Gastrocnemius medialis (tissue), 4 donors: ENCODE measurements around the gene ZBTB16. TPM values are rescaled to one million over a fixed set of nuclear protein-coding genes. Genes with fewer than 3 reads are reported as not detected.

Experiments used
- ATAC-seq, 2 donors: fragments of 150-250 bp; one replicate each; pipeline ENCODE4 v1.9.1; 2016
- DNase-seq, 2 donors: peaks; one replicate each; pipeline ENCODE4 v3.0.0-alpha.2; 2019
- H3K27ac ChIP-seq, 4 donors: fragments of 200-600 bp; sonication (generic); 1 replicate in 1 of 4; 2 replicates in 3 of 4; pipeline ENCODE4 v1.5.1; 2016 to 2018; ENCODE audit warnings: mild to moderate bottlenecking in 2 of 4, moderate library complexity in 1 of 4
- H3K27me3 ChIP-seq, 3 donors: fragments of 200-600 bp; sonication (generic) in 2 of 3; 1 replicate in 1 of 3; 2 replicates in 2 of 3; pipeline versions ENCODE4 v1.5.1 to v1.6.0; 2016 to 2019; ENCODE audit warnings: mild to moderate bottlenecking in 1 of 3, moderate library complexity in 1 of 3
- H3K36me3 ChIP-seq, 2 donors: fragments of 200-600 bp; sonication (generic) in 1 of 2; one replicate each; pipeline ENCODE4 v1.5.1; 2017 to 2018
- H3K4me1 ChIP-seq, 2 donors: fragments of 200-600 bp; sonication (generic) in 1 of 2; one replicate each; pipeline ENCODE4 v1.5.1; 2016 to 2017; ENCODE audit warnings: mild to moderate bottlenecking in 2 of 2
- H3K4me3 ChIP-seq, 4 donors: fragments of 200-600 bp; sonication (generic) in 3 of 4; 1 replicate in 1 of 4; 2 replicates in 3 of 4; pipeline ENCODE4 v1.5.1; 2016 to 2019; ENCODE audit warnings: mild to moderate bottlenecking in 2 of 4
- H3K9me3 ChIP-seq, 3 donors: fragments of 200-600 bp; sonication (generic) in 2 of 3; 1 replicate in 1 of 3; 2 replicates in 2 of 3; pipeline ENCODE4 v1.5.1; 2016 to 2019
- POLR2A ChIP-seq, 2 donors: fragments of 450-650 bp; IDR thresholded peaks; one replicate each; pipeline ENCODE4 v1.6.1; 2017; ENCODE audit warnings: antibody characterized with exemption in 2 of 2, mild to moderate bottlenecking in 2 of 2, moderate library complexity in 2 of 2
- in situ Hi-C, 4 donors: fragments of 200-750 bp; cut with MboI; loops; one replicate each; pipeline versions ENCODE4 v1.15.0 to v1.8.0; 2017; ENCODE audit warnings: low sequenced_read_pairs in 4 of 4
- intact Hi-C: fragments of 100-400 bp; cut with DNase I; formaldehyde crosslinking; loops from one replicate; pipeline ENCODE4 v1.15.1; 2023; ENCODE audit warnings: low total_unique reads
- total RNA-seq, 4 donors: library from RNA; depleted of rRNA; stranded (reverse); fragments of >200 nt; gene quantifications; one replicate each; pipeline versions ENCODE4 v1.1.0 to v1.2.3, GENCODE V29; 2016
- TF ChIP-seq, protein P1 (sequence below), 5 experiments: fragments of 450-650 bp in 3 of 5; fragments of 200-600 bp in 2 of 5; sonication (generic) in 2 of 5; IDR thresholded peaks in 4 of 5; conservative IDR thresholded peaks in 1 of 5; 1 replicate in 4 of 5; 2 replicates in 1 of 5; pipeline ENCODE4 v1.5.1; 2016 to 2019; ENCODE audit warnings: antibody characterized with exemption in 5 of 5, mild to moderate bottlenecking in 3 of 5, moderate library complexity in 3 of 5

The ZBTB16 gene
- total RNA-seq, 4 donors from 2014 or later = 156 to 250 (median 196) TPM

DNA sequence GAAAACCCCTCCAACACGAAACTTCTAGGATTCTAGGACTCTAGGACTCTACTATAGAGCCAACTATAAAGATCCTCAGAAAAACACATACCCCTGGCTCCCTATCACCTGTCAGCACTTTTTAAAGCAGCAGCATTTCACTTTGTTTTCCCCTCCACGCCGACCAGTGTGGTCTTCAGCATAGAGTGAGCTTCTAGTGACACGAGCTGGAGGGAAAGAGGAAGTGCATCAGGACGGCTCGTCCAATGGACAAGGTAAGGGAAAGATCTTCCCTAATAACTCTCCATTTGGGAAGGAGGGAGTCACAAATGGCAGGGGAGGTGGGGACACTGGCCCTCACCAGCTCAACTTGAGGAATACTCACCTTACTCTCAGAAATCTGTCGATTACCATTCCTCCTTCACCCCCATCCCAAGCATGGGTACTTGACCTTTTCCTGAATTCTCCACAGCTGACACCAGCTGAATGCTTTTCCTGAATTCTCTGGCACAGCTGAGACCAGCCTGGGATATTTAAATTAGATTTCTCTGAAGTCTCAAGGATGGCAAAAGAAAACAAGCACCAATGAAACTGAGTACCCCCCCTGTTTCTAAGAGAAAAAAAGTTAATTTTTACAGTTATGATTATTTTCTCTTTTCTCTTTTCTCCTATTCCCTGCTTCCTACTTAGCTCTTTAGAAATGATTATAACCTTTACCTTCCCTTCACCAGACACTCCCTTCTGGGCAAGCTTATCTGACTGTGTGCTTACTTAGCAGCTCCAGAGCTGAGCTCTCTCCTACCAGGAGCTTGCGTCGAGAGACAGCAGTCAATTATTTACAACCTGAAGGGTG, 203.4 kb downstream of the ZBTB16 start:
- no peak for ATAC-seq
- intact Hi-C loops (loop anchor here (1.0 to 5.0 kb wide), 3 partner anchors 227 to 366 kb away; no protein-coding TSS in a partner anchor), in situ Hi-C loops (loop anchor here (5.0 to 25.0 kb wide), 4 partner anchors 226 to 376 kb away; partner anchors contain the start of gene USP28 (in 1 of the 4))
- no peaks in the 10 kb centered on the region for H3K9me3 ChIP-seq
- H3K27ac ChIP-seq = peak overlapping the region in 3 of 4 donors; percentile 44 to 98 (median 93)
- H3K4me1 ChIP-seq = peaks cover 27 to 38% of the 10 kb centered on the region in 2 donors
- DNase-seq = peak in 1 of 2 donors; percentile 44
- H3K4me3 ChIP-seq = no peak overlapping the region
- TF ChIP-seq POLR2A (IDR thresholded peaks at IDR 0.05) = peak in 1 of 2 donors; percentile 8
- TF ChIP-seq, protein P1, sequence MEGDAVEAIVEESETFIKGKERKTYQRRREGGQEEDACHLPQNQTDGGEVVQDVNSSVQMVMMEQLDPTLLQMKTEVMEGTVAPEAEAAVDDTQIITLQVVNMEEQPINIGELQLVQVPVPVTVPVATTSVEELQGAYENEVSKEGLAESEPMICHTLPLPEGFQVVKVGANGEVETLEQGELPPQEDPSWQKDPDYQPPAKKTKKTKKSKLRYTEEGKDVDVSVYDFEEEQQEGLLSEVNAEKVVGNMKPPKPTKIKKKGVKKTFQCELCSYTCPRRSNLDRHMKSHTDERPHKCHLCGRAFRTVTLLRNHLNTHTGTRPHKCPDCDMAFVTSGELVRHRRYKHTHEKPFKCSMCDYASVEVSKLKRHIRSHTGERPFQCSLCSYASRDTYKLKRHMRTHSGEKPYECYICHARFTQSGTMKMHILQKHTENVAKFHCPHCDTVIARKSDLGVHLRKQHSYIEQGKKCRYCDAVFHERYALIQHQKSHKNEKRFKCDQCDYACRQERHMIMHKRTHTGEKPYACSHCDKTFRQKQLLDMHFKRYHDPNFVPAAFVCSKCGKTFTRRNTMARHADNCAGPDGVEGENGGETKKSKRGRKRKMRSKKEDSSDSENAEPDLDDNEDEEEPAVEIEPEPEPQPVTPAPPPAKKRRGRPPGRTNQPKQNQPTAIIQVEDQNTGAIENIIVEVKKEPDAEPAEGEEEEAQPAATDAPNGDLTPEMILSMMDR (IDR thresholded peaks at IDR 0.05 in 4 of 5, conservative IDR thresholded peaks at IDR 0.05 in 1 of 5) = peak; percentile 31 to 66 (median 41)
- no peaks in the 10 kb centered on the region for H3K36me3 ChIP-seq
- H3K27me3 ChIP-seq = no peaks in the 10 kb centered on the region

DNA sequence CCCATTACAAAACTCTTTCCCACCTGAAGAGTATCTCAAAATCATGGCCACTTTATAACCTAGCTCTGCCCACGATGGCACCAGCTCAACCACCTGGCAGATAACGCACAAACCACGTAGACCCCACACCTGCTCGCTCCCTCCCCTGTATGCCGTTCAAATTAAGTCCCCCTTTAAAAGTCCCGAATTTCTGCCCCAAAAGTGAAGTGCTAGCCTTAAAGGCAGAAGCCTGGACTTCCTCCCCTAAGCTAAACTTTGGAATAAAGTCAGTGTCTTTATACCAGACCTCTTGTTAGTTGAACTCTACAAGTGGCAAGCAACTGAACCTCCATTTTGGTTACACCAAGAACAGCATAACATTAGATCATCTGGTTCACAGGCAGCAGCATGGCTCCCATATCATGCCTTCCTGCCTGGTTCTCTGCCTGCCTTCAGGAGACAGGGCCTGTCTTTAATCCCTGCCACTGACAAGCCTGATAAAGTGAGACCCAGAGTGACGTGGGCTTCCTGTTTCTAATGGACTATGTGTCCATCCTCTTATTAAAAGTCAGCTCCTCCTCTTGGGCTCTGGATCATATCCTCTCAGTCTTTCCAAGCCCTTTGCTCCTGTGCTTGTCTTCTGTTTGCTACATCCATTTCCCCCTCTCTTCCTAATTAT, 204.1 kb downstream of the ZBTB16 start:
- intact Hi-C loops (loop anchor here (5.0 kb wide), 2 partner anchors 266 to 366 kb away; no protein-coding TSS in a partner anchor), in situ Hi-C loops (loop anchor here (5.0 to 25.0 kb wide), 4 partner anchors 226 to 376 kb away; partner anchors contain the start of gene USP28 (in 1 of the 4))
- ATAC-seq = no peak
- H3K27ac ChIP-seq = no peak overlapping the region
- H3K36me3 ChIP-seq = no peaks in the 10 kb centered on the region
- no peaks in the 10 kb centered on the region for H3K27me3 ChIP-seq
- H3K4me1 ChIP-seq = peaks cover 19 to 31% of the 10 kb centered on the region in 2 donors
- TF ChIP-seq, protein P1 (IDR thresholded peaks at IDR 0.05 in 4 of 5, conservative IDR thresholded peaks at IDR 0.05 in 1 of 5) = no peak
- no peak for TF ChIP-seq POLR2A (IDR thresholded peaks at IDR 0.05)
- H3K4me3 ChIP-seq = no peak overlapping the region
- DNase-seq = no peak
- no peaks in the 10 kb centered on the region for H3K9me3 ChIP-seq

- Histone ChIP-seq H3K9me3 (no peaks in the 10 kb centered on the region), H3K36me3 (no peaks in the 10 kb centered on the region), H3K27me3 (no peaks in the 10 kb centered on the region), H3K4me3 (no peak overlapping the region), H3K27ac (no peak overlapping the region), H3K4me1 (peaks cover 15 to 24% of the 10 kb centered on the region in 2 donors)
- TF ChIP-seq POLR2A (IDR thresholded peaks at IDR 0.05) = no peak
- TF ChIP-seq, protein P1 (IDR thresholded peaks at IDR 0.05 in 4 of 5, conservative IDR thresholded peaks at IDR 0.05 in 1 of 5) = no peak
- intact Hi-C loops (loop anchor here (5.0 kb wide), 2 partner anchors 267 to 367 kb away; no protein-coding TSS in a partner anchor), in situ Hi-C loops (loop anchor here (5.0 to 25.0 kb wide), 4 partner anchors 227 to 377 kb away; partner anchors contain the start of gene USP28 (in 1 of the 4))
- DNase-seq = no peak
- no peak for ATAC-seq
Measured at GRCh38 chr11:114264381-114264780, 204.9 kb downstream of the ZBTB16 start.

- no peak for ATAC-seq
- peaks cover 8 to 14% of the 10 kb centered on the region in 2 donors for H3K4me1 ChIP-seq
- intact Hi-C loops = no loop called here
Measured at GRCh38 chr11:114265122-114265878, 205.8 kb downstream of the ZBTB16 start.

More at GRCh38 chr11:114265122-114265878, 205.8 kb downstream of the ZBTB16 start:
- in situ Hi-C loops = loop anchor here in 2 of 4 donors (10.0 to 25.0 kb wide), 3 partner anchors 230 to 378 kb away; partner anchors contain the start of gene USP28 (in 1 of the 2)
- Histone ChIP-seq H3K27ac (no peak overlapping the region), H3K36me3 (no peaks in the 10 kb centered on the region), H3K4me3 (no peak overlapping the region), H3K27me3 (no peaks in the 10 kb centered on the region), H3K9me3 (no peaks in the 10 kb centered on the region)
- TF ChIP-seq POLR2A (IDR thresholded peaks at IDR 0.05) = no peak
- TF ChIP-seq, protein P1 (IDR thresholded peaks at IDR 0.05 in 4 of 5, conservative IDR thresholded peaks at IDR 0.05 in 1 of 5) = no peak
- no peak for DNase-seq
